Activated naive CD4-positive, alpha-beta T cell treated with Interleukin-2 at 50 U/mL for 16 hours (primary cell): Measurements from ENCODE around the gene SCGB1C2.

Experiments
- DNase-seq: peaks from one replicate; pipeline ENCODE4 v3.0.0-alpha.2; 2020

Gene SCGB1C2

GRCh38 chr17:173166-173911, 36.0 kb downstream of the SCGB1C2 start:
- DNase-seq = no peak

DNA sequence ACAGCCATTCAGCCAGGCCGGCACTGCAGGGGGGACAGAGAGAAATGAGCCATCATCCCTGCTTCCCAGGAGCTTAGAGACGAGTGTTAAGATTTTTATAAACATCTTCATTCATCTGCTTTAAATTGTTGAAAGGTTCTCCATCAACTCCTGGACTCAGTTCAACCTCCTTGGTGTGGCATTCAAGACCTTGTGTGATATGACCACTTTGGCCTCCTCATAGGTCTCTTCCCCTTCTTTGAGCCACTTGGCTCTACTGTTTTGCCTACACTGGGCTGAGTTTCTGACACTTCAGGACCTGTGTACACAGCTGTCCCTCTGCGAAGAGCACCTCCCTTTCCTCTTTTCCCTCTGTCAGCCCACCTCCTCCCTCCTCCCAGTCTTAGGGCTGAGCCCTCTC, 39.8 kb downstream of the SCGB1C2 start:
- DNase-seq = no peak

- no peak for DNase-seq
Observed at GRCh38 chr17:177762-178161, 40.4 kb downstream of the SCGB1C2 start.

GRCh38 chr17:178292-179065, 41.1 kb downstream of the SCGB1C2 start:
- DNase-seq = no peak

- no peak for DNase-seq
Observed at GRCh38 chr17:179066-179432, 41.7 kb downstream of the SCGB1C2 start.

DNA sequence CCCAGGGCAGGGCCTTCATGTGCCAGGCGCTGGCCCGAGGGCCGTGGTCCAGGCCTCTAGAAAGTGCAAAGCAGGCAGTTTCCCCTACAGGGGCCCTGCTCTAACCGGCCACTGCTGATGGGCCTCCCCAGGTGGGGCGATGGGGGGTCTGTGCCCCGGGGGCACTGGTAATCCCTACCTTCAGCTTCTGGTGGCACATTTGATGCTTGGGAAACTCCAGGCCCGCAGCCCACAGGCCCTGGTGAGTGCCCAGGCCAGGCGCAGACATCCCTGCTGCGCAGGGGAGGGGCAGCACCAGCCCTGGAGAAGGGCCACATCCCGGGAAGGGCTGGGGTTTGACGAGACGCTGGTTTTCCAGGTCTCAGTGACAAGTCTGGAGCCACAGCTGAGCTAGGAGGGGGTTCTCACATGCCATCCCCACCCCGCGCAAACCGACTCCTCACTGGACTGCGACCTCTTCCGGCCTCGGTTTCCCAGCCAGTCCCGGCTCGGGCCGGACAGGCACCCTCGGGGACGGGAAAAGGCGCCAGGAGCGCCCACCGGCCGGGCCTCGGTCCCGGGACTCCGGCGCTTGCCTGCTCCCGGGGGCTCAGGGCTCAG, 42.5 kb downstream of the SCGB1C2 start:
- DNase-seq = no peak

GRCh38 chr17:180381-181244, 43.2 kb downstream of the SCGB1C2 start:
- no peak for DNase-seq

- DNase-seq = peak; percentile 40
Observed at GRCh38 chr17:181245-182049, 44.1 kb downstream of the SCGB1C2 start, which contains the start of gene DOC2B. Gene DOC2B, minus strand, starts transcription at chr17:181650. Its CDS starts 171 bp downstream, at chr17:181479.

GRCh38 chr17:182050-182751, 44.8 kb downstream of the SCGB1C2 start:
- DNase-seq = no peak

GRCh38 chr17:183021-183420, 45.7 kb downstream of the SCGB1C2 start:
- DNase-seq = no peak

DNA sequence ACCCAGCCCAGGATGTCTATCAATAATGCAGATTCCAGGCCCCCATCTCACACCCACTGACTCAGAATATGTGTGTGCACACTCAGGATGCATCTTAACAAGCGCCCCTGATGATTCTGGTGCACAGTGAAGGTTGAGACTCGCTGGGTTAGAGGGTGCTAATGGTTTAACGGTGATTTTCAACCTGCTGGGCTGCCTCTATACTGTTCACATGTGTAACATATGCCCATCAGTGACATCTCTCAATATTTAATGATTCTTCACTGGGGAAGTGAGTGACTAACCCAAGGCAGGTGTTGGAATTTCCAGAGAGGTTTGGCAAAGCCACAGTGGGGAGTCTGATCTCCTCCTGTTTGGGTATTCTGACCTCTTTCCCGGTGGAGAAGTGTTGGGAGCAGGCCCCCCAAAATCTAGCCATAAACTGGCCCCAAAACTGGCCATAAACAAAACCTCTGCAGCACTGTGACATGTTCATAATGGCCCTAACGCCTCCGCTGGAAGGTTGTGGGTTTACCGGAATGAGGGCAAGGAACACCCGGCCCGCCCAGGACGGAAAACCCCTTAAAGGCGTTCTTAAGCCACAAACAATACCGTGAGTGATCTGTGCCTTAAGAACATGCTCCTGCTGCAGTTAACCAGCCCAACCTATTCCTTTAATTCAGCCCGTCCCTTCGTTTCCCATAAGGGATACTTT, 48.2 kb downstream of the SCGB1C2 start:
- DNase-seq = peak; percentile 74

GRCh38 chr17:187130-187529, 49.8 kb downstream of the SCGB1C2 start:
- no peak for DNase-seq
